Esophagus muscularis mucosa (tissue), 4 donors: ENCODE measurements around the gene NOD2. TPM values are rescaled to one million over a fixed set of nuclear protein-coding genes. Genes with fewer than 3 reads are reported as not detected.
A peak's percentile ranks its signal among the peaks of the same experiment; 100 is the strongest.

Source experiments
- DNase-seq: peaks from one replicate; pipeline ENCODE4 v3.0.0-alpha.2; 2017; ENCODE audit errors: extremely low spot score
- H3K27ac ChIP-seq, 4 donors: fragments of 200-600 bp; sonication (generic); replicated peaks in 1 of 4; 1 replicate in 3 of 4; 2 replicates in 1 of 4; pipeline ENCODE4 v1.5.1; 2016 to 2019; ENCODE audit warnings: mild to moderate bottlenecking in 1 of 4
- H3K27me3 ChIP-seq, 4 donors: fragments of 200-600 bp; sonication (generic); one replicate each; pipeline versions ENCODE4 v1.5.1 to v1.6.0; 2016 to 2019
- H3K36me3 ChIP-seq, 4 donors: fragments of 200-600 bp; sonication (generic); one replicate each; pipeline ENCODE4 v1.5.1; 2016 to 2019
- H3K4me1 ChIP-seq, 4 donors: fragments of 200-600 bp; sonication (generic); one replicate each; pipeline ENCODE4 v1.5.1; 2016 to 2019
- H3K4me3 ChIP-seq, 4 donors: fragments of 200-600 bp; sonication (generic); 1 replicate in 2 of 4; 2 replicates in 2 of 4; pipeline ENCODE4 v1.5.1; 2016 to 2019; ENCODE audit warnings: mild to moderate bottlenecking in 4 of 4, moderate library complexity in 1 of 4
- H3K9me3 ChIP-seq, 4 donors: fragments of 200-600 bp; sonication (generic); 1 replicate in 3 of 4; 2 replicates in 1 of 4; pipeline ENCODE4 v1.5.1; 2016 to 2019
- EP300 ChIP-seq: sonication (generic); formaldehyde crosslinking; IDR thresholded peaks from one replicate; pipeline ENCODE4 v1.6.1; 2017; ENCODE audit warnings: antibody characterized with exemption
- POLR2A ChIP-seq: fragments of 450-650 bp; IDR thresholded peaks from one replicate; pipeline ENCODE4 v1.6.1; 2017; ENCODE audit warnings: antibody characterized with exemption, moderate library complexity, mild to moderate bottlenecking, low read depth
- POLR2AphosphoS5 ChIP-seq, 2 donors: sonication (generic); formaldehyde crosslinking; IDR thresholded peaks; one replicate each; pipeline ENCODE4 v1.6.1; 2017; ENCODE audit warnings: antibody characterized with exemption in 2 of 2
- WGBS: methylation state at CpG from one replicate; pipeline ENCODE4 v1.1.5; 2018; 5-methylcytosine and 5-hydroxymethylcytosine counted together
- intact Hi-C: fragments of 100-400 bp; cut with DNase I; formaldehyde crosslinking; loops from one replicate; pipeline ENCODE4 v1.15.1; 2023
- total RNA-seq, 4 donors: library from RNA; depleted of rRNA; stranded (reverse); fragments of >200 nt; gene quantifications; one replicate each; pipeline versions ENCODE4 v1.1.0 to v1.2.1, GENCODE V29; 2016
- TF ChIP-seq, protein P1 (sequence below), 3 experiments: fragments of 200-600 bp in 2 of 3; fragments of 450-650 bp in 1 of 3; sonication (generic) in 2 of 3; IDR thresholded peaks; one replicate each; pipeline ENCODE4 v1.5.1; 2017 to 2019; ENCODE audit warnings: antibody characterized with exemption in 3 of 3, mild to moderate bottlenecking in 2 of 3, moderate library complexity in 1 of 3

Gene NOD2
- total RNA-seq, 4 donors from 2014 or later = 1.2 to 6.0 (median 2.5) TPM

DNA sequence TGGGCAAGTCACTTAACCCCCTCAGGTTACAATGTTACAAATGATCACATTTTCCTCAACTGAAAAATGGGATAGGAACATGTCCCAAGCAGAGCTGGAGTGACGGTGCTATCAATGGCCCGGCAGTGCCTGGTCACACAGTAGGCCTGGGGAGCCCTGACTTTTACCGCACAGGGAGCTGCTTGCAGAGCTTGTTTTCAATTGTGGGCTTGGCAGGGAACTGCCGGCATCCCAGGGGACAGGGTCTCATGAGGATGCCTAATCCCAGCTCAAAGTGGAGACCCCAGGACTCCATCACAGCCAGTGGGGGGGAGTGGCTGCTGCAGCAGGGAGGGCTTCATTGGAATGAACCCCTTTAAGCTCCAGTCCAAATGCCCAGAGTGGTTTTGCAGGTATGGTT lies 23.7 kb upstream of the NOD2 start:
- TF ChIP-seq EP300 (no peak), POLR2AphosphoS5 (IDR thresholded peaks at IDR 0.05) (no peak), POLR2A (no peak)
- TF ChIP-seq, protein P1, sequence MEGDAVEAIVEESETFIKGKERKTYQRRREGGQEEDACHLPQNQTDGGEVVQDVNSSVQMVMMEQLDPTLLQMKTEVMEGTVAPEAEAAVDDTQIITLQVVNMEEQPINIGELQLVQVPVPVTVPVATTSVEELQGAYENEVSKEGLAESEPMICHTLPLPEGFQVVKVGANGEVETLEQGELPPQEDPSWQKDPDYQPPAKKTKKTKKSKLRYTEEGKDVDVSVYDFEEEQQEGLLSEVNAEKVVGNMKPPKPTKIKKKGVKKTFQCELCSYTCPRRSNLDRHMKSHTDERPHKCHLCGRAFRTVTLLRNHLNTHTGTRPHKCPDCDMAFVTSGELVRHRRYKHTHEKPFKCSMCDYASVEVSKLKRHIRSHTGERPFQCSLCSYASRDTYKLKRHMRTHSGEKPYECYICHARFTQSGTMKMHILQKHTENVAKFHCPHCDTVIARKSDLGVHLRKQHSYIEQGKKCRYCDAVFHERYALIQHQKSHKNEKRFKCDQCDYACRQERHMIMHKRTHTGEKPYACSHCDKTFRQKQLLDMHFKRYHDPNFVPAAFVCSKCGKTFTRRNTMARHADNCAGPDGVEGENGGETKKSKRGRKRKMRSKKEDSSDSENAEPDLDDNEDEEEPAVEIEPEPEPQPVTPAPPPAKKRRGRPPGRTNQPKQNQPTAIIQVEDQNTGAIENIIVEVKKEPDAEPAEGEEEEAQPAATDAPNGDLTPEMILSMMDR (IDR thresholded peaks at IDR 0.05) = no peak
- intact Hi-C loops = loop anchor here (10.0 kb wide), 2 partner anchors 125 to 425 kb away; partner anchors contain the start of gene NKD1
- H3K4me1 ChIP-seq = peaks cover 9 to 28% (median 27%) of the 10 kb centered on the region in 4 donors
- H3K27me3 ChIP-seq = peaks cover 0 to 9% (median 3%) of the 10 kb centered on the region in 4 donors
- H3K36me3 ChIP-seq = peaks cover 0 to 7% (median 0%) of the 10 kb centered on the region in 4 donors
- H3K4me3 ChIP-seq = no peak overlapping the region
- peaks cover 0 to 18% (median 12%) of the 10 kb centered on the region in 4 donors for H3K9me3 ChIP-seq
- 91% methylated on average over 3 of the region's 4 CpGs for WGBS
- no peak overlapping the region for H3K27ac ChIP-seq
- no peak for DNase-seq

DNA sequence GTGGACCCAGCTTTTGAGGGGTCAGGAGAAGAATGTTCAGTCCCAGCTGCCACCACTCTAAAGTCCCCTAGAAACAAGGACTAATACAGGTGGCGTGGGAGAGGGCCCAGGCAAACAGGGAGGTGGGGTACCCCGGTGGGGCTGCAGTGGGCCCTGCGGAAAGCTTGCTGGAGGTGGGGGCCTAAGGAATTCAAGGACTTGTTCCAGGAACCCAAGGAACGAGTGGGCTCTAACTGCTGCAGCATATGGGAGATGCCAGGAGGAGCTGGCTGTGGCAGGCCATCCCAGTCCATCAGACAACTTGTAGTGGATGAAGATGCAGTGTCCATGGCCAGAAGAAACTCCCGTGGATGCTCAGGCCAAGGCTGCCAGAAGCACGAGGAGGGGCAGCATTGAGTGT lies 22.9 kb upstream of the NOD2 start:
- intact Hi-C loops = no loop called here
- no peak overlapping the region for H3K27ac ChIP-seq
- peaks cover 0 to 7% (median 0%) of the 10 kb centered on the region in 4 donors for H3K36me3 ChIP-seq
- H3K9me3 ChIP-seq = peaks cover 0 to 18% (median 12%) of the 10 kb centered on the region in 4 donors
- no peak for TF ChIP-seq POLR2AphosphoS5 (IDR thresholded peaks at IDR 0.05)
- no peak for DNase-seq
- peaks cover 5 to 22% (median 20%) of the 10 kb centered on the region in 4 donors for H3K4me1 ChIP-seq
- H3K27me3 ChIP-seq = peaks cover 0 to 9% (median 3%) of the 10 kb centered on the region in 4 donors
- no peak overlapping the region for H3K4me3 ChIP-seq
- 93% methylated on average over 6 of the region's 6 CpGs for WGBS

- intact Hi-C loops = no loop called here
- peaks cover 0 to 18% (median 12%) of the 10 kb centered on the region in 4 donors for H3K9me3 ChIP-seq
Observed at GRCh38 chr16:50671644-50672260, 21.7 kb upstream of the NOD2 start.

GRCh38 chr16:50673496-50674275 lies 19.7 kb upstream of the NOD2 start:
- no peak for TF ChIP-seq POLR2AphosphoS5 (IDR thresholded peaks at IDR 0.05)
- TF ChIP-seq EP300 = no peak
- no peak for TF ChIP-seq POLR2A
- TF ChIP-seq, protein P1 (IDR thresholded peaks at IDR 0.05) = no peak
- intact Hi-C loops = no loop called here
- Histone ChIP-seq H3K27me3 (peaks cover 0 to 9% (median 3%) of the 10 kb centered on the region in 4 donors), H3K4me1 (peaks cover 2 to 7% (median 5%) of the 10 kb centered on the region in 4 donors), H3K36me3 (peaks cover 0 to 7% (median 0%) of the 10 kb centered on the region in 4 donors), H3K4me3 (no peak overlapping the region), H3K27ac (no peak overlapping the region), H3K9me3 (peaks cover 0 to 18% (median 12%) of the 10 kb centered on the region in 4 donors)
- WGBS = 62% methylated on average over 33 of the region's 70 CpGs
- no peak for DNase-seq

More at GRCh38 chr16:50671644-50672260, 21.7 kb upstream of the NOD2 start:
- DNase-seq = no peak
- no peak overlapping the region for H3K27ac ChIP-seq
- peaks cover 0 to 7% (median 0%) of the 10 kb centered on the region in 4 donors for H3K36me3 ChIP-seq
- TF ChIP-seq POLR2A (no peak), POLR2AphosphoS5 (IDR thresholded peaks at IDR 0.05) (no peak), EP300 (no peak)
- TF ChIP-seq, protein P1 (IDR thresholded peaks at IDR 0.05) = peak in 1 of 3 experiments; percentile 38
- H3K4me1 ChIP-seq = peaks cover 5 to 19% (median 16%) of the 10 kb centered on the region in 4 donors
- no peak overlapping the region for H3K4me3 ChIP-seq
- WGBS = 40% methylated on average over 2 of the region's 2 CpGs
- H3K27me3 ChIP-seq = peaks cover 0 to 9% (median 3%) of the 10 kb centered on the region in 4 donors

DNA sequence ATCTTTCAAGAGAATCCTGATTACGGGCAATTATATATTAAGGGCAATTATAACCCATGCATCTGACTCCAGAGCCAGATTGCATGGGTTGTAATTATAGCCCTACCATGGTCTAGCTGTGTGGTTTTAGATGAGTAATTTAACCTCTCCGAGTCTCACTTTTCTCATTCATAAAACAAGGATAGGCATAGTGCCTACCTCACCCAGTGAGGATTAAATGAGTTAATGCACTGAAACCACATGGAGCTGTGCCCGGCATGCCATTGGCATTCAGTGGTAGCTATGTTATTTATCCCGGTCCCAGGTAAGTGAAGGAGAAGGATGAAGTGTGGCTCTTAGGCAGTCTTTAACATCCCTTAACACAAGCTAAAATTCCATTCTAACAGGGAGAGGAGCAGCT lies 18.6 kb upstream of the NOD2 start:
- H3K27me3 ChIP-seq = peaks cover 0 to 9% (median 3%) of the 10 kb centered on the region in 4 donors
- intact Hi-C loops = no loop called here
- DNase-seq = no peak
- H3K4me3 ChIP-seq = no peak overlapping the region
- H3K9me3 ChIP-seq = peaks cover 0 to 18% (median 12%) of the 10 kb centered on the region in 4 donors
- H3K4me1 ChIP-seq = no peaks in the 10 kb centered on the region
- no peak for TF ChIP-seq EP300
- TF ChIP-seq POLR2A = no peak
- TF ChIP-seq, protein P1 (IDR thresholded peaks at IDR 0.05) = no peak
- TF ChIP-seq POLR2AphosphoS5 (IDR thresholded peaks at IDR 0.05) = no peak
- no peak overlapping the region for H3K27ac ChIP-seq
- 92% methylated on average over 4 of the region's 4 CpGs for WGBS
- H3K36me3 ChIP-seq = peaks cover 0 to 7% (median 0%) of the 10 kb centered on the region in 4 donors
